Caki2 (cell line): ENCODE measurements around the gene PRXL2C. TPM values are rescaled to one million over a fixed set of nuclear protein-coding genes. Genes with fewer than 3 reads are reported as not detected.
A peak's percentile ranks its signal among the peaks of the same experiment; 100 is the strongest.
"Not testable (repeated sequence)": the region's sequence is repeated elsewhere in the genome, so short reads cannot be mapped to it uniquely, and the experiment has no call there.

ENCODE experiments used
- DNase-seq: peaks from one replicate; pipeline ENCODE4 v3.0.0-alpha.2; 2015; ENCODE audit warnings: low read depth
- in situ Hi-C: cut with HindIII; loops from 2 replicates; pipeline ENCODE4 v1.10.0; 2016; ENCODE audit warnings: low sequenced_read_pairs, low pct_unique_long_range_greater_than_20kb, mixed read lengths
- total RNA-seq: library from RNA; depleted of rRNA; stranded (reverse); fragments of >200 nt; shearing (Covaris generic); gene quantifications from 2 replicates; pipeline ENCODE4 v1.2.3, GENCODE V29; 2014; ENCODE audit warnings: low replicate concordance

The PRXL2C gene
- total RNA-seq, 1 experiment from 2014 or later: 24.2 TPM

DNA sequence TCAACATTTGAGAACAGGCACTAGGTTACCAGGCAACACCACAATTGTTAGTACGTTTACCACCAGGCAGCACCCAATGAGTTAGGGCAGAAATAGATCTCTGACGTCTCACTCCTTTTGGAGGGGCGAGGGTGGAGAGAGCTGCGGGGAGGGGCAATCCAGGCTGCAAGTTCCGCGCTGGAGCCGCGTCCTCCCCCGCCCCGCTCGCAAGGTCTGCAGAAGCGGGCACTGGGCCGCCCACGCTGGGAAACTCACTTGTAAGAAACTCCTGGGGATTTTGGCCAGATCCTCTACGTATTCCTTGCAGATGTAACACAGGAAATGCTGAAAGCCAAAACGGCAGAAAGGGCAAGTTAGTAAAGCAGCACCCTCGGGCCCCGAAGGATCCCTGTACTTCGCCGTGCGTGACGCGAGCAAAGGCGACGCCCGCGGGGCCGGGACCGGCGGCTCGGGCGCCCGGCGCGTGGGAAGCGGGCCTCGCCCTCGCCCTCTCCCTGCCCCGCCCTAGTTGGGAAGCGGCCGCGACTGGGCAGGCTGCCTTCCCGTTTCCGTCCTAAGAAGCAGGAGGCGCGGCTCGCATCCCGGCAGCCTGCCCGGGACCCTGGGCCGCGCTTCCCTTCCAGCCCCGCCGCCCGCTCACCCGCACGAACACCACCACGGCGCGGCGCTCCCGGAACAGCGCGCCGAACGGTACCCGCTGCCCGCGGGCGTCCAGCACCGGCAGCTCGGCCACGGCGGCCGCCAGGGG is 493 bp downstream of the PRXL2C start:
- in situ Hi-C loops: no loop called here
- peak; percentile 83 for DNase-seq

DNA sequence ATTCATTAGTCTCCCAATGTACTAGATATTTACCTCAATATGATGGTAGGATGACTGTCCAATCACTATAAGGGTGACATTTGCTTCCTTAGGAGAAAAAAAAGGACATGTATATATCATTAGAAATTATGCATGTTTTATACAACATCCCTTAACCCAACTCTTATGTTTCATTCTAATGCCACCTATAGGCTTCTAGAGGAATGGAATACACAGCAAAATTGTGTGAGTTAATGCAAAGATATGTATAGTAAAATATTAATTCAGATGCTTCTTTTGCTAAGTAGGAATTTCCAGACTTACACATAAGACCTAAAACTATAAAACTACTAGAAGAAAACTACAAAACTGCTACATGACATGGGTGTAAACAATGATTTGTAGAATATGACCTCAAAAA is 3.5 kb downstream of the PRXL2C start:
- in situ Hi-C loops: no loop called here
- DNase-seq: no peak

DNA sequence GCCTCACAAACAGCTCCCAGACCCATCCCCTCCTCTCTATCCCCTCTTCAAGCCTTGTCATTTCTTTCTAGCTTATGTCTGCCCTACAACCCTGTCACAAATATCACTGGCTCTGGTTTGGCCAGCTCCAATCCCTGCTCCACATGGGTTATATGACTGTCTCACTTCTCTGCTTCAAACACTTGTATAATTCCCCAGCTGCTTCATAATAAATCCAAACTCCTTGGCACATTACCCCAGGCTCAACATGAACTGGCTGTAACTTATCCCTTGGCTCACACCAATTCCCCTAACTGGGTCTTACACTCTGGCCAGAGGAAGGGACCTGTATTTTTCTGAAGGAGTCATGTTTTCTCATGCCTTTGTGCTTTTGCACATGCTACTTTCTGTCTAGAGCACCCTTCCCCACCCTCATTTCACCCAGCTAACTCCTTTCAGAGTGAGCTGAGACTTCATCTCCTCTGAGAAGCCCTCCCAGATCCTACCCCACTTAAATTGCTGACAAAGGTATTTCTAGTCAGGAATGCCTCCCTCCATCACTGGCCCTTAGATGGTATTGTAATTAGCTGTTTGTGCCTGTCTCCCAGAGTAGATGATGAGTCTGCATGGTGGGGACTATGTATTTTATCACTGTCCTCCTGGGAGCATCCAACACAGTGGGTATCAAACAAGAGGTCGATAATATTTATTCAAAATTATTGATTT is 5.3 kb downstream of the PRXL2C start:
- in situ Hi-C loops: no loop called here
- no peak for DNase-seq

DNA sequence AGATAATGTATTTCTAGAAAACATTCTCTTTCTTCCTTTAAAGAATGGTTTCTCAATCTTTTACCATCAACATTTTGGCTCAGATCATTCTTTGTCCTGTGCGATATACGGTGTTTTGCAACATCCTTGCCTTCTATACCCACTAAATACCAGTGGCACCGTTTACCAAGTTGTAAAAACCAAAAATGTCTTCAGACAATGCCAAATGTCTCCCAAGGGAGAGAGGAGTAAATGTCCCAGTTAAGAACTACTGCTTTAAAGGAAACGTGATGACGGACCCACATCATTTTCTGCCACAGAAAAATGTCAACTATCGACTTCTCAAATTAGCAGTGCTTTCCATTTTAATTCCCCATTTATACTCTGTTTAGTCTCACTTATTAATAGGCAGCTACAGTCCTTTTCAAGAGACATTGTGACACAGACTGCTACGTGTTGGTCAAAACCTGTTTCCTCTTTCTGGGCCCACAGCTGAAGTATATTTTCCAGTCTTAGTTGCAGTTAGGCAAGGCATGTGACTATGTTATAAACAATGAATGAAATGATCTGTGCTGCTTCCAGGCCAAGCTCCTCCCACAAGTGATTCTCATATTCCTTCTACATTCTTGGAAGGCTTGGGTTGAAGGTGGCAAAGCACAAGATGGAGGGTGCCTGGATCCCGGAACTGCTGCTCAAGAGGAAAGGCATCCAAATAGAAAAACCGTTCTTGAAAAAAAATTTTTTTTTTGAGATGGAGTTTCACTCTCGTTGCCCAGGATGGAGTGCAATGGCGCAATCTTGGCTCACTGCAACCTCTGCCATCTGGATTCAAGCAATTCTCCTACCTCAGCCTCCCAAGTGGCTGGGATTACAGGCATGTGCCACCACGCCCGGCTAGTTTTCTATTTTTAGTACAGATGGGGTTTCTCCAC is 8.8 kb downstream of the PRXL2C start:
- in situ Hi-C loops: no loop called here
- peak; percentile 18 for DNase-seq

DNA sequence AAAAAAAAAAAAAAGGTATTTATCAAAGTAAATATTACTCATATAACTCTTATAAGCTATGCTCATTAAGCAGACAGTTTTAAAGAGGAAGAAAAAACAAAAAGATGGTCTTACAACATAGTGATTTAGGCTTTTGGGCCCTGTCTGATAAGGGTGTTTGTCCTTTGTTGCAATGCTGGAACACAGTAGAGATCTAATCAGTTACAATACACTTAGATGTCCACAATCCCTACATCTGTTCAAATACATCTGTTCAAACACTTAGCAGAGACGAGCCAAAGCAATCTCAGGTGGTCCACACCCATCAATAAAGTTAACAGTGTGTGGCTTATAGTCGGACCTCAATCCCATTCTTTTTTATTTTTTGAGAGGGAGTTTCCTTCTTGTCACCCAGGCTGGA is 11.0 kb downstream of the PRXL2C start:
- DNase-seq: no peak
- in situ Hi-C loops: no loop called here

DNA sequence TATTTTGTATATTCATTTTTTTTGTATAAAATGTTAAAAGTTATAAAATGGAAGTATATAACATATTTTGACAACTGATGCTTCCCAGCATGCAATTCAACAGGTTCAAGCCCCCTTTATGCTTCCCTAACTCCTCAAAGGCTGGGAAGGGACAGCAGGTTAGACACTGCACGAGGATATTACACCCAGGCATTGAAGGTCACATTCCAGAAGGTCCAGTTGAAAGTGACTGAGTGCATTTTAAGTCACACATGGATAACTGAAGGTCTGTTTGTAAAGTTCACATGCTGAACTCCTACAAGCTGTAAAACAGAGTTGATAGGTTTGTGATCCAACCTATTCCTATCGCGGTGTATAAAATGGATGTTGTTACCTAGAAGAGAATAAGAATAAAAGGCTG is 13.6 kb downstream of the PRXL2C start:
- no peak for DNase-seq
- in situ Hi-C loops: no loop called here

DNA sequence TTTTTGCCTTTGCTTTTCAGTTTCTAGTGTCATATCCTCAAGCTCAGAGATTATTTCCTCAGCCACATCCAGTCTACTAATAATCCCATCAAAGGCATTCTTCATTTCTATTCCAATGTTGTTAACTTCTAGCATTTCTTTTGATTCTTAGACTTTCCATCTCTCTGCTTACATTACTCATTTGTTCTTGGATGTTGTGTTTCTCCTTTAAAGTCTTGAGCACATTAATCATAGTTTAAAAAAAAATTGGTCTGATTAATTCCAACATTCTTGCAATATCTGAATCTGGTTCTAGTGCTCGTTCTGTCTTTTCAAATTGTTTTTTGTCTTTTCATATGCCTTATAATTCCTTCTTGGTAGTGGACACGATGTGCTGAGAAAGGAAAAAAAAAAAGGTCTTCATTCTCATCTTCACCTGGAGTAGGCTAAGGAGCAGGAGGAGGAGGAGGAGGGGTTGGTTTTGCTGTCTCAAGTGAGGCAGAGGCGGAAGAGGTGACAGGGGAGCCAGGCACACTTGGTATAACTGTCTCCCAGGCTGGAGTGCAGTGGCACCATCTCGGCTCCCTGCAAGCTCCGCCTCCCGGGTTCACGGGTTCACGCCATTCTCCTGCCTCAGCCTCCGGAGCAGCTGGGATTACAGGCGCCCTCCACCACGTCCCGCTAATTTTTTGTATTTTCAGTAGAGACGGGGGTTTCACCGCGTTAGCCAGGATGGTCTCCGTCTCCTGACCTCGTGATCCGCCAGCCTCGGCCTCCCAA is 16.3 kb downstream of the PRXL2C start:
- no peak for DNase-seq
- in situ Hi-C loops: no loop called here

DNA sequence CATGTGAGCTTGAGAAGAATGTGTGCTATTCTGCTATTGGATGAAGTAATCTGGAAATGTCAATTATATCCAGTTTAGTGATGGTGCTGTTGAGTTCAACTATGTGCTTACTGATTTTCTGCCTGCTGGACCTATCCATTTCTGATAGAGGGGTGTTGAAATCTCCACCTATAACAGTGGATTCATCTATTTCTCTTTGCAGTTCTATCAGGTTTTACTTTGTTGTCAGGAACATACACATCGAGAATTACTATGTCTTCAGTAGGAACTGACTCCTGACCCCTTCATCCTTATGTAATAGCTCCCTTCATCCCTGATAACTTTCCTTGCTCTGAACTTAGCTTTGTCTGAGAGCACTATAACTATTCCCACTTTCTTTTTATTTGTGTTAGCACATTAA is 18.7 kb downstream of the PRXL2C start:
- in situ Hi-C loops: no loop called here
- DNase-seq: no peak

DNA sequence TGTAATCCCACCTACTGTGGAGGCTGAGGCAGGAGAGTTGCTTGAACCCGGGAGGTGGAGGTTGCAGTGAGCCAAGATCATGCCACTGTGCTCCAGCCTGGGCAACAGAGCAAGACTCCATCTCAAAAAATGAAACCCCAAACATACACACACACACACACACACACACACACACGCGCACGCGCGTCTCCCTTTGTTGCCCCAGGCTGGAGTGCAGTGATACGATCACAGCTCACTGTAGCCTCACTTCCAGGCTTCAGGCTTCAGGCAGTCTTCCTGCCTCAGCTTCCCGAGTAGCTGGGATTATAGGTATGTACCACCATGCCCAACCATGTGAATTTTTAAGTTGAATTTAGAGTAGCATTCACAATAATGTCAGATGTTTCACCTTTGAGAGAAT is 21.5 kb downstream of the PRXL2C start:
- in situ Hi-C loops, DNase-seq: not testable (repeated sequence)

DNA sequence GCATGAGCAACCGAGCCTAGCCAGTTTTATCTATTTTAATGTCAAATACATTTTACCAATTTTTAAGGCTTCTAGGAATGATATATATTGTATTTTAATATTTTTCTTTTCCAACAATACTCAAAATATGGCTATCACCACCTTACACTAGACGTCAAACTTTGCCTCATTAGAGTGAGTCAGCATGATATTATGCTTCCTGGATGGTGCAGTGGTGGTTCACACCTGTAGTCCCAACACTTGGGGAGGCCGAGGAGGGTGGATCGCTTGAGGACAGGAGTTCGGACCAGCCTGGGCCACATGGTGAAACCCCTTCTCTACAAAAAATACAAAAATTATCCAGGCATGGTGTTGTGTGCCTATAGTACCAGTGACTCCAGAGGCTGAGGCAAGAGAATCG is 28.2 kb downstream of the PRXL2C start:
- DNase-seq: no peak
- in situ Hi-C loops: no loop called here

DNA sequence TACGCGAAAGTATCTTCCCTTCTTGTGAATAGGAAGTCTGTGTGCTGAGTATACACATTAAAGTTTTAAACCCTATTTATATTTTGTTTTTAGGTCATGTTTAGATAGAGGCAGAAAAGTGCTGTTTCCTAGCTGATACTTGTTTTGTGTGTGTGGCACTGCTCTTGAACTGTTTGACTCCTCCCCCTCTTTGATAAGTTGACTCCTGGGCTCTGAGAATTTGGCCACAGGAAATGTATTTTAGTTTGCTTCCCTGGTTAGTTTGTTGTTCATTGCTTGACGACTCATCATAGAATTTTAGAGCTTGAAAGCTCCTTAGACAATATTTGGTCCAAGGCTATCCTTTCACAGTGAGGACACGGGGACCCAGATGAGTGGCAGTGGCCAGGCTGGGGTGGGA is 33.5 kb downstream of the PRXL2C start:
- no peak for DNase-seq
- in situ Hi-C loops: no loop called here

DNA sequence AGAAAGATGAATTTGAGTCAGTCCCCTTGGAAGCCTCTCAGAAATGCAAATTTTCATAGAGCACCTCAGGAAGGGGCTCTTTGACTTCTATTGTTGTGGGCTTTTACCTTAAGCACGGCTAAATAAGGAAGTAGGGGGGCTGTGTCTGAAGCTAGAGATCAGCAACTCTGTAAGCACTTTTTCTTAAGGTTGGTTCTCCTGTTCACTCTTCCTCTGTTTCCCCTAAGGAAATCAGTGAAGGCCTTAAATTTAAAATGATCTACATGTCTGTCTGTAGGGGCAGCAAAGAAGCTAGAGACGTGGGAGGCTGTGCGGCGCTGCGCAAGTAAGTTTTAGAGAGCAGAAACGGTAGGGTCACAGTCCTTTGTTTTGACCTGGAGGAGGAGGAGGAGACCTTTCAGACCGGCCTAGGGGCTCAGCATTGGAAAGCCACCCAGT is 34.3 kb downstream of the PRXL2C start:
- in situ Hi-C loops: no loop called here
- no peak for DNase-seq

DNA sequence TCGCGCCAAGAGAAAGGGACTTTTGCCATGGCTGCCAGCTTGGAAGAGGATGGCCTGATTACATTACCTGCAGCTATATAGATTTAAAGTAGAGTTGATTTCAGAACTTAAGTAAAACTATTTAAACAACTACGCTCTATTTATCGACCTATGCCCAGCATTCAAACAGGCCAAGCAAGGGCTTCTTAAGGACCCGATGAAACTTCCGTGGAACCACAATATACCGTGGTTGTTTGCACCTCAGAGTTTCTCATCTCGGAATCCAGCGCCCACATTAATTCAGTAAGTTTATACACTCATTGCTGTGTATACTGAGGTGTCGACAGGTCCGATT is 35.0 kb downstream of the PRXL2C start:
- in situ Hi-C loops: no loop called here
- DNase-seq: no peak

DNA sequence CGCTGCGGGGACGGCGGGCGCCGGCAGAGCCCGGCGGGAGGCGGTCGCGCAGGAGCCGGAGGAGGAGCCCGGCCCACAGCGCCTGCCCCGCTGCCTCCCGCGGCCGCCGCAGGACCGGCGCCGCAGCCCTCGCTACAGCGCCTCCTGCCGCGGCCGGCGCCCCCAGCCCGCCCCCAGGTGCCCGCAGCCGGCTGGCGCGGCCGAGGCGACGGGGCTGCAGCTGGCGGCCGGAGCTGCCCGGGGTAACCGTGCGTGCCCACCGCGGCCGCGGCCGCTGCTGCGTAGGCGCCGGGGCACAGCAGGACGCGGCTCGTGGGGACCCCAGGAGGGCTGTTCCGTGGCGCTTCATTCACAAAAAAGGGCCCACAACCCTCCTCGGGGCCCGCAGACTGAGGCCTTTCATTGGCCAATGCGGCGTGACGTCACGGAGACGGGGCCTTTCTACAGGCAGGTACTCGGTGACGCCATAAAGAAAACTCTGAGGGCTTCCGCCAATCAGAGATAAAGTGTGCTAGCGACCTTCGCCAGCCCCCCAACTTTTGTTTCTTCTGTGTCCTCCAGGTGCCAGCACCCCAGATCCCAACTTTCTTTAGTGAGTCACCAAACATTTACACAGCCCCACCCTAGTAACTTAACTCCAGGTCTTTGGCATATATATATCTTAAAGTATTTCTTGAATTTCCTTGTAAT is 35.5 kb downstream of the PRXL2C start, which contains the start of gene CDC14B:
TSS of gene CDC14B (minus strand) at position 353 of the 690 bp plus-strand sequence. CDS start 465 bp downstream, outside the sequence.
- DNase-seq: peak; percentile 91
- in situ Hi-C loops: no loop called here

DNA sequence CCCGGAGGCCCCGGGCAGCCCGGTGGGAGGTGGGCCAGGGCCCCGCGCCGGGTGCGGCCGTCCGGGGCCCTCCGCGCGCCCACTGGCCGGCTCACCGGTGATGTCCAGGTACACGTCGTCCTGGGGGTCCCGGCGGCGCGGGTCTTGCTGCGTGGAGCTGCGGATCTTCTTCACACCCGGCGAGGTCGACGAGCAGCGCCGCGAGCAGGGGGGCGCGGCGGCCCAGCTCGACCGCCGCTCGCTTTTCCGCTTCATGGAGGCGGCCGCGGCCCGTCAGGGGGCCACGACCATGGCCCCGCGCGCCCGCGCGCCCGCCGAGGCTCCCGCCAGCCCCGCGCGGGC is 36.0 kb downstream of the PRXL2C start:
- DNase-seq: no peak

DNA sequence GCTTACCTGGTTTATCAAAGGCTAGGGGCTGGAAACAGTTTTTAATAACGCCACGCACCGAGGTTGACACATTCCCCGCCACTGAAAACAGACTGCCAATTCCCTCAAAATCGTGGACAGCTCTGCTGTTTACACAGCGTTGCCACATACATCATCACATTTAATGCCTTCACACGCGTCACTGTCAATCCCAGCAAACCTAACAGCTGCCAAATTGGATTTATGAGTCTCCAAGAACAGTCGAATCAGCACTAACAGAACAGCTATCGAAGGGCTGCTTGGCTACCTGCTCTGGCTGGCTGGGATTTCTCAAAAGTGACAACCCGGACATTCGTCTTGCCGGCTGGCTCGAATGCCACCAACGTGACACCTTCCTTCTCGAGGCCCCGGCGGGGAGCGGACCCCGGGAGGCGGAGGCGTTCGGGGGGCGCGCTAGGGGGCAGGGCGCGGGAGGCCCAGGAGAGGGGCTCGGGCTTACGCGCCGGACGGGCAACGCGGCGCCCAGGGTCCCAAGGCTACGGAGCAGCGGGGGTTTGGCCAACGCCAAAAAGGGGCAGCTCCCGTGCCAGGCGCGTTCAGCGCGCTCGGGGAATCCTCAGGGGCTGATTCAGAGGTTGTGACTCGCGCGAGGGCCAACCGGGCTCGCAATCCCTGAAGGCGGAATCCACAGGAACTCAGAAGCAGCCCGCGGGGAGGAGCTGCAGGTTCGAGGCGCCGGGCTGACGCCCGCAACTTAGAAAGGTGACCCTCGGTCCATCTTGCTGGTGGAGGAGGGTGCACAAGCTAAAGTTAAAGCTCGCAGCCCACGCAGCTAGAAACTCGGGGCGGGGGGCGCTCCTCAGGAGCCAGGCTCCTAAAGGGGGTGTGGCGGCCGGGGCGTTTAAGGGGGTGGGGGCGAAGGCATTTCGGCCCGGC is 36.7 kb downstream of the PRXL2C start:
- in situ Hi-C loops: no loop called here
- no peak for DNase-seq

More for the DNA sequence above, 36.0 kb downstream of the PRXL2C start:
- in situ Hi-C loops: no loop called here
